Stimulated activated CD4-positive, alpha-beta T cell treated with anti-CD3 and anti-CD28 coated beads, Interleukin-4, amount 100 ng/mL, for 48 hours (primary cell): ENCODE results near the gene CERS1.

Experiments used
- DNase-seq, 2 donors: peaks; one replicate each; pipeline ENCODE4 v3.0.0-alpha.2; 2020; ENCODE audit warnings: low read depth in 2 of 2

The CERS1 gene

DNA sequence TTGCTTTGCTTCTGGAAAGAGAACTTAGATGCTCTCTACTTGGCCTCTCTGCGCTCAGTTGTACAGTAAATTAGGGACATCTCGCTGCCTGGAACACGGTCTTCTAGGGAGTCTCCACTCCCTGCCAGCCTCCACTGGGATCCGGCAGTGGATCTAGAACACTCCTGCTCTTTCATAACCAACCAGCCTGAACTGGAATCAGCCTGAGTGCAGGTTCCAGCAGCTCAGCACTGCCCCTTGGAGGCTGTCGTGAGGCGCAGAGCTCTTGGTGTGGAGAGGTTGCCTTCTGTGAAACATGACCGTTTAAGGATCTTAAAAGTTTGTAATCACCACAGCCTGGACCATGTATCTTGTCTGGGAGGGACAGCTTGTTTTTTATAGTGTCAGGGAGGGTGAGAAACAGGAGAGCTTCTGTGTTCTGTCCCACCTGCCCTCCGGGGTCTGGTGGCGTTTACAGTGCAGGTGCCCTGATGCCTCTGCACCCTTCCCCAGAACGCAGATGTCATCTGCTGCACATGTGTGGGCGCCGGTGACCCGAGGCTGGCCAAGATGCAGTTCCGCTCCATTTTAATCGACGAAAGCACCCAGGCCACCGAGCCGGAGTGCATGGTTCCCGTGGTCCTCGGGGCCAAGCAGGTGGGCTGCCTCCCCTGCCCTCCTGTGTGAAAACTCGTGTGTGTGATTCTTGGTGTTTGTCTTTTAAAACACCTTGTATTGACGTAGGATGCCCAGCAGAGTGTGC, 39.4 kb downstream of the CERS1 start:
- no peak for DNase-seq

DNA sequence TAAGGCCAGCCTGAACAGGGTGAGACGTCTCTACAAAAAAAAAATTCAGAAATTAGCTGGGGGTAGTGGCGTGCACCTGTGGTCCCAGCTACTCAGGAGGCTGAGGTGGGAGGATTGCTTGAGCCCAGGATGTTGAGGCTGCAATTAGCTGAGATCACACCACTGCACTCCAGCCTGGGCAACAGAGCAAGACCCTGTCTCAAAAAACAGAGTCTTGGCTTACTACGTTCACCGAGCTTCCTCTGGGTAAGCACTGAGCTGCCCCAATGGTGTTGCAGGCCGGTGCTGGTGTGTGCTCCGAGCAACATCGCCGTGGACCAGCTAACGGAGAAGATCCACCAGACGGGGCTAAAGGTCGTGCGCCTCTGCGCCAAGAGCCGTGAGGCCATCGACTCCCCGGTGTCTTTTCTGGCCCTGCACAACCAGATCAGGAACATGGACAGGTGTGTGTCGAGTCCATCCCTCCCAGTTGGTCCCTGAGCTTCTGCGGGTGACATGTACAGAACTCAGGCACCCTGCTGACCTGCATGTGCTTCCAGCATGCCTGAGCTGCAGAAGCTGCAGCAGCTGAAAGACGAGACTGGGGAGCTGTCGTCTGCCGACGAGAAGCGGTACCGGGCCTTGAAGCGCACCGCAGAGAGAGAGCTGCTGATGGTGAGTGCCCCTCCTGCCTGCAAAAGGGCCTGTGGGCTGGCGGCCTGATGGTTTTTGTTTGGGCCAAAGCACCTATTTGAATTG, 40.1 kb downstream of the CERS1 start:
- DNase-seq, result no peak

DNA sequence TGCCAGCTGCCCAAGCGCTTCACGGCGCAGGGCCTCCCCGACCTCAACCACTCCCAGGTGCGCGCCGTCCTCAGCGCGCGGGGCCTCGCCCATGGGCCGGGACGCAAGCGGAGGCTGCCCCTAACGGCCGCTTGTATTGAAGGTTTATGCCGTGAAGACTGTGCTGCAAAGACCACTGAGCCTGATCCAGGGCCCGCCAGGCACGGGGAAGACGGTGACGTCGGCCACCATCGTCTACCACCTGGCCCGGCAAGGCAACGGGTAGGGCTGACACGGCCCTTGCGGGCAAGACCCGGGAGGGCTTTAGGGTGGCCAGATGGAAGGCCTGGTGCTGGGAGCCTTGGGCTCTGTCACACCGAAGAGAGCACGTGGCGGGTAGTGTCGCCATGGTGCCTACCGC, 41.0 kb downstream of the CERS1 start:
- no peak for DNase-seq

DNA sequence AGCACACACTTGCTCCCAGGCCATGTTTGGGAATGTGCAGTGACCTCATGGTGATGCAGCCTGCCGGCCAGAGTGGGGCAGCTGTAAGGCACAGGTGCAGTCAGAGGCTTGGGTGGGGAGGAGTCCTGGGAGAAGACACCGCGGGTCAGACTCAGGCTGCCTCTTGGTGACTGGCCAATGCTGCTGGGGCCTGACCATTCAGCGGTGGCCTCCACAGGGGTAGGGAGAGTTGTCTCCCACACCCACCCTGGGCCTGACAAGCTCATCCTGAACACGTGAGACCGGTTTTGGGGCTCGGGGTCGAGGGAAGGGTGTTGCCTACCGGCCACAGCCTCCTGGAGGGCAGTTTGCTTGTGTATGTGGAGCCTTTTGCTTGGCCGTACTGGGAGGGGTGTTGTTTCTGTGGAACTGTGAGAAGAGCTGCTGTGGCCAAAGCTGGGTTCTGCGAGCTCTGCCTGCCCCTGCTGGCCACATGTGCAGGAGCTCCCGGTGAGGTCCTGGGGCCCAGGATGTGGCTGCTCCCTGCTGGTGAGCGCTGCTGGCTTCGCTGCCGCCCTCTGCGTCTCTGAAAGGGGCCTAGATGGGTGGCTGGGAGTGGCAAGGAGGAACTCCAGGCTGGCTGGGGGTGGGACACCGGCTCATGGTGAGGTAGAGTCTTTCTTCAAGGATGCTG, 42.1 kb downstream of the CERS1 start:
- no peak for DNase-seq

DNA sequence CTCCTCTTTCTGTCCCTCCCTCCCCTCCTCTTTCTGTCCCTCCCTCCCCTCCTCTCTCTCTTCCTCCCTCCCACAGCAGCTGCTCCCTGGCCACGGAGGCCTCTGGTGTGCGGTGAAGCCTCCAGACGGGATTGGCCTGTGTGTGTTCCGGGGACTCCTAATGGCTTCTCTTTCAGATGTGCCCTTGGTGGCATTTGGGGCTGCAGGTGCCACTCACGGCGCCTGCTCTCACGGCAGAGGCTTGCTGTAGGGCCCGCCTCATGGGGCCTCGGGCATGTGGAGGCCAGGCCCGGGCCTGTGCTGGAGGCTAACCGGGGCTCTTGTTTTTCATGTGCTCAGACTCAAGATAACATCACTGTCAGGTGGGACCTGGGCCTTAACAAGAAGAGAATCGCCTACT, 43.3 kb downstream of the CERS1 start:
- no peak for DNase-seq

DNA sequence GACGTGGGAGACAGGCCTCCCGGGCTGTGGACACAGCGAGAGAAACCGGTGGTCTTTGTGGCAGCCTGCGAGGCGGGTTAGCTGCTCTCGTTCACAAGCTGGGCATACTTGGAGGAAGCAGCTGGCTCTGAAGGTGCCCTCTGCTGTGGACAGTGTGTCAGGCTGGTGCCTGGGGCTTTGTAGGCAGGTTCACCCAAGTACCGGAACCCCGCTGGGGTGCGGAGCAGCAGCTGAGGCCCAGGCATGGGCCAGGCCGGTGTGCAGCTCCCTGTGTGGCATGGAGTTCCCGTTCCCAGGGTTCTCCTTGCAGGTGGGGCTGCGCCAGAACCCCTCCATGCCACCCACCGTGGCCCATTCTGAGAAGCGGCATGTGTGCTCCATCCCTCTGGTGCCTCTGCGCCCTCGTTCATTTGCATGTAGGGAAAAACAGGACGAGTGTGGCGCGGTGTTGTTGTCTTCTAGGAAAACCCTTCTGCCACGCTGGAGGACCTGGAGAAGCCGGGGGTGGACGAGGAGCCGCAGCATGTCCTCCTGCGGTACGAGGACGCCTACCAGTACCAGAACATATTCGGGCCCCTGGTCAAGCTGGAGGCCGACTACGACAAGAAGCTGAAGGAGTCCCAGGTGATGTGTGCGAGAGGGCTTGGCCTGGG, 44.2 kb downstream of the CERS1 start:
- no peak for DNase-seq

DNA sequence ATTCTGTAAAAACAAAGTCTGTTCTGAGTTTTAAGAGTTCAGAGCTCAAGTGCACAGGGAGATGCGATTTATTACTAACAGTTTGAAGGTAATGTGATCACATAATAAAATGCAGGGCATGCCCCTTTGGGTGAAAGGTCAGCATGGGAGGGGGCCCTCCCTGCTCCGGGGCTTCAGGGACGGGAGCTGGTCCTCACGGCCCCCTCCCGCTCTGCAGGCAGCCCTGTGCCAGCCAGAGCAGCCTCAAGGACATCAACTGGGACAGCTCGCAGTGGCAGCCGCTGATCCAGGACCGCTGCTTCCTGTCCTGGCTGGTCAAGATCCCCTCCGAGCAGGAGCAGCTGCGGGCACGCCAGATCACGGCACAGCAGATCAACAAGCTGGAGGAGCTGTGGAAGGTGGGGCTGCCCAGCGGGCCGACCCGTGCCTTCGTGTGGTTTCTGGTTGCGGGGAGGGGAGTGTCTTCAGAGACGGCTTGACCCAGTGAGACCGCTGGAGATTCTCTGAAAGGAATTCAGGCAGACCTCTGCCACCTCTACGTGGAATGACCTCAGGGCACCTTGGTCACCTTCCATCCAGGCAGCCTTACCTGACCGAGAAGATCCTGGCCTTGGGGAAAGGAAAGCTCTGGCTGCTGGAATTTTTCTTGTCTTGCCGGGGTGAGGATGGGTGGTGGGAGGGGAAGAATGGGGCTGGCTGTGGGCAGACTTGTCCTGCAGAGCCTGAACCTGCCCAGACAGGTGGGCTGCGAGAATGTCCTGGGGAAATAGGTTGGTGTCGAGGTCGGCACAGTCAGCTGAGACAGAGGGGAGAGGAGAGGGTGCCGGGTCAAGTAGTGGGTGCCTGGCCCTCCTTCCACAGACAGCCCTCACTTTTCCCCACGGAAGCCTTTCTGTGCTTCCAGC, 45.2 kb downstream of the CERS1 start:
- DNase-seq, result no peak

DNA sequence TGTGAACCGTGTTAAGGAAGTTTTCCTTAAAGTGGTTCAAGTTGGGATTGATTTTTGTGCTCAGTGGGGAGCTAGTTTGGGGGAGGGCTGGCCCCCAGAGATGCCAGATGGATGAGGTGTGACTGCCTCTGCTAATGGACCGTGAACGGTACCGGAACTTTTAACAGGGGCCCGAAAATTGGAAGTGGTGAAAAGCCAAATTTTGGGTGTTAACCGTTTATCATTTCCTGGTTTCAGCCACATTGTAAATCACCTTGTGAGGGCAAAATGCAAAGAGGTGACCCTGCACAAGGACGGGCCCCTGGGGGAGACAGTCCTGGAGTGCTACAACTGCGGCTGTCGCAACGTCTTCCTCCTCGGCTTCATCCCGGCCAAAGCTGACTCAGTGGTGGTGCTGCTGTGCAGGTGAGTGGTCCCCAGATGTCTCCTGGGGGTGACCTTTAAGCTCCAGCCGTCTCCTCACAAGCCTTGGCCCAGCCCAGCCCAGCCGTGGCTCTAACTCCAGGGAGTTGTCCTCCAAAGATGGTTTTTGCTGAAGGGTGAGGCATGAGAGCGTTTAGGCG, 46.0 kb downstream of the CERS1 start:
- no peak for DNase-seq

DNA sequence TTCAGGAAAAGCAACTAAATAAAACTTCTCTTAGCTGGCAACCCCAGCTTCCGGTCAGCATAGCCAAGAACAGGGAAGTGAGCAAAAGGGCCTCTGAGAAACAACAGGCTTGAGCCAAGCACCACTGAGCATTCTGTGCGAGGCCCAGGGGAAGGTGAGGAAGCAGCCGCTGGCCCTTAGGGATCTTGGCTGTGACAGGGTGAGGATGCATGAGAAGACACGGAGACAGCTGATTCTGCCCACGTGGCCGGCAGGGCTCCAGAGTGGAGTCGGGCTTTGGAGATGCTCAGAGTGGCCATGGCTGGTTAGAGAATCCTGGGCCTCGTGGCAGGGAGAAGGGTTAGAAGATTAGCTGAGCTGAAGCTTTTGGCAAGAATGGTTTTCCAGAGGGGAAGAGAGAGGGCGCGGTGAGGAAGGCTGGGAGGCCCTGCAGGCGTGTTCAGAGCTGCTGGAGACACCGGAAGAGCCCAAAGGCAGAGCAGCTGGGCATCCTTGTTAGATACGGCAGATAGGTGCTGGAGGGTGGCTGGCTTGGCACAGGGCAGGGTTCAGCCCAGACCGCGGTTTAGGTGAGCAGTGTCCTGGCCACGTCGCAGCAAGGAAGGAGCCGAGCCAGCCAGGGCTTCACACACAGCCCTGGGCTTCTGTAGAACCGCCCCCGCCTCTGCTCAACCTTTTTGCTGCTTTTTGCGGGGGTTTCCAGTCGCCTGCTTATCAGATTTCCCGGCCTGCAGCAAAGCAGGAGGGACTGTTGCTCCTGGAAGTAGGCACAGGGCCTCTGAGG, 46.9 kb downstream of the CERS1 start:
- DNase-seq, result peak in 1 of 2 donors; percentile 38

DNA sequence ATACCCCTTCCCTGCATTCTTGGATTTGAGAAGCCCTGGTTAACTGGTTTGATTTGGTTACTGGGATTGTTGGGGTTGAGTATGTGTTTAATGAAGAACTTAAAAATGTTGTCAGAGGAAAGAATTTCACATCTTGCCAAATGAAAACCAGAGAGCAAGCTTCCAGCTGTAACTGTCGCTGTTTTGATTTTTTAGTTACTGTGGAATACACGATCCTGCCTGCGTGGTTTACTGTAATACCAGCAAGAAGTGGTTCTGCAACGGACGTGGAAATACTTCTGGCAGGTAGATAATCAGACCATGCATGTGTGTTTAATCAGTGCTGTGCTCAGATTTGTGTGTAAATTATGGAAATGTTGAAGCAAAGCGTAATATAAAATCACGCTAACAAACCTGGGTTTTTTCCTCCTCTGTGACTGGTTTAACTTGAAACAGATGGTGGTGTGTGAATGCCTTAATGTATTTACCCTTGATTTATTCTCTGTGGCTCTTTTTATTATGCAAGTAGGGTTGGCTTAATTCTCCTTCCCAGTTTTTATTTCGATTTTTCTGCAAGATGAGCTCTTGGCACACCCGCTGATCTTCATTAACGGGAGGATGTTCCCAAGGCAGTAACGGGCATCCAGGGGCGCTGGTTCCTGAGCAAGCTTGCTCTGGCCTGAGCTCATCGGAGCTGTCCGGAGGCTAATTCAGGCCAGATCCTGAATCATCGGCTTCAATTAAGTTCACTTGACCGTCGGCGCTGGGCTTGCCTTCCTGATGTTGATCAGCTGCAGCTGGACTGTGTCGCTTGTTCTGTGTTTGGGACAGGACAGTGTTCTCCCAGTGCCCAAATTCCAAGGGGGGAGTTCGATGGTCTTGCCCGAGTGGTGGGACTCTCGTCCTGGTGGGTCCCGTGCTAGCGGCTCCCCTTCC, 48.2 kb downstream of the CERS1 start:
- no peak for DNase-seq

DNA sequence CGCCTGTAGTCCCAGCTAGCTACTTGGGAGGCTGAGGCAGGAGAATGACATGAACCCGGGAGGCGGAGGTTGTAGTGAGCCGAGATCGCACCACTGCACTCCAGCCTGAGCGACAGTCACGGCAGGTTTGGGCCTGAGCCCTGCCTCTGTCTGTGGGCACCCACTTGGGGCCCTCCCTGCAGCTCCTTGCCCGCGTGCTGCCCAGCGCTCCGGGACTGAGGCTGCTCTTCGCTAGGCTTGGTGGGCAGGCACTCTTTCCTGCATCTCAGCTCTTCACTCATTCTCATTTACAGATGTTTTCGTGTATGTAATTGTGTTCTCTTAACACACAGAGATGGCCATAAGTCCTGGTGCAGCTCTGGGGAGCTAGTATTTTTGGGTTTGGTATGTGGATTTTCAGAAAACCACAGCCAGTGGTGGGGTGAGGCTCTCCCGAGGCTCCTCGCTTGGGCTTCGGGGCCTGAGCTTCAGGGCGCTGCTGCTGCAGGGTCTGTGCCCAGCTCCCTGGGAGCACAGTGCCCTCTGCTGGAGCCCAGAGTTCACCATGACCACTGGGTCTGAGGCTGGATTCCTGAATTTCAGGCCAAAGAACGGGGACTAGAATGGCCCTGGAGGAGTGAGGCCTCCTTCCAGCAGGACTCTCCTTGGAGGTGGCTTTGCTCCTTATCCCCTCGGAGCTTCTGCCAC, 49.0 kb downstream of the CERS1 start:
- peak; percentile 53 to 57 for DNase-seq

DNA sequence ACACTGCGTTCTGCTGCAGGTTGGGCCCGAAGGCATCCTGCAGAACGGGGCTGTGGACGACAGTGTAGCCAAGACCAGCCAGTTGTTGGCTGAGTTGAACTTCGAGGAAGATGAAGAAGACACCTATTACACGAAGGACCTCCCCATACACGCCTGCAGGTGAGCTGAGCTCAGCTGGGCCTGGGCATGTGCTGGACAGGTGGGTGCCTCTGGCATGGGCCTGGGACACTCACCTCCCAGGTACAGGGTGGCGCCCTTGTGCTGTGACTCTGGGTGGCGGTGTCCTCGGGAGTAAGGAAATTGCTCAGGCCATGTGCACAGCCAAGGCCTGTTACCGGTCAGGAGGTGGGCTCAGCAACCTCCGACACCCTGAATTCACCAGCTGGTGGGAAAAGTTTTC, 50.0 kb downstream of the CERS1 start:
- no peak for DNase-seq

DNA sequence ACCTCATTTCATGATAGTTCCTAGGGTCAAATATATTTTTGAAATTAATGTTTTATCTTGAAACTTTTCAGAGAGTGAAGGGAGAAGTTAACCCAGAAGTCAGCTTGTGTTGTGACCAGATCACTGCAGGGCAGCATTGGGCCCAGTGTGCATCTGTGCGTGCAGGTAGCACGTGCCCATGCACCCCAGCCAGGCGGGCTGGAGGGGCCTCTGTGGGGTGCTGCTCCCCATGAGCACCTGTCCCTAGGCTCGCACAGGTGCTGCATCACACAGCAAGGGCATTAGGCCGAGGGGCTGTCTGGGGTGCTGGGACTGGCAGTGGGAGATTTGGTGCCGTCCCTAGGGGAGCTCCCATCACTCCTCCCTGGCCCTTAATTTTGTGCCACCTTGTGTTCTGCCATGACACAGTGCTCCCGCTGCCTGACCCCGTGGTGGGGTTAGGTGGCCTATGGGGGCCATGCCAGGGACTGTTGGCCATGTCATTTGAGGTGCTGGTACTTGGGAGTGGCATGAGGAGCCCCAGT, 51.1 kb downstream of the CERS1 start:
- DNase-seq, result no peak

DNA sequence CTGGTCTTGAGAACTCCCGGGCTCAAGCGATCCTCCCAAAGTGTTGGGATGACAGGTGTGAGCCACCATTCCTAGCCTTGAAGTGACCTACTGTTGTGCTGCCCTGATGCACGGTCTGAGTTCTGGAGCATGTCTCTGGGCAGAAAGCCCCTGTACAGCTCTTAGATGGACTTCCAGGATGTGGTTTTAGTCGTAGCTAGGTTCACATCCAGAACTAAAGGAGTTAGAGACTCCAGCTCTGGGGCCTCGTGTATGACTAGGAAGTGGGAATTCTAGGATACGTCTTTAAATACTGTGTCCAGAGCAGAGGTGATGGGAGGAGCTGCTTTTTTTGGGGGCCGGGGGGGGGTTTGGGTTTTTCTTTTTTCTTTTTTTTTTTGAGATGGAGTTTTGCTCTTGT, 52.0 kb downstream of the CERS1 start:
- no peak for DNase-seq

DNA sequence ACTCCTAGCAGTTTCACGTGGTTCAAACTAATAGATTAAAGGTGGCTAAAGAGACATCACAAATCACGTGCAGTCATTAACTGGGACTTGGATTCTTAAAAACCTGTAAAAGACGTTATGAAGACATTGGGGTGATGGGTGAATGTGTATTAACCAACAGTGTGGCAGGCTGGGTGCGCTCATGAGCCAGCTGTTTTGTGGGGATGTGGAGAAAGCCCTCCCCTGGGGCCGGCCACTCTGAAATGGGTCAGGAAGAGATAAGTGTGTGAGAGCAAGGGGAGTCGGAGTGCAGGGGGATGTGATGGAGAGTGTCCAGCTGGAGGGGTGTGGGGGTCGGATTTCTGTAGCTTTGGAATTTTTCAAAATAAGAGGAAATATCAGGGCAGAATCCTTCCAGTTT, 53.8 kb downstream of the CERS1 start:
- no peak for DNase-seq

DNA sequence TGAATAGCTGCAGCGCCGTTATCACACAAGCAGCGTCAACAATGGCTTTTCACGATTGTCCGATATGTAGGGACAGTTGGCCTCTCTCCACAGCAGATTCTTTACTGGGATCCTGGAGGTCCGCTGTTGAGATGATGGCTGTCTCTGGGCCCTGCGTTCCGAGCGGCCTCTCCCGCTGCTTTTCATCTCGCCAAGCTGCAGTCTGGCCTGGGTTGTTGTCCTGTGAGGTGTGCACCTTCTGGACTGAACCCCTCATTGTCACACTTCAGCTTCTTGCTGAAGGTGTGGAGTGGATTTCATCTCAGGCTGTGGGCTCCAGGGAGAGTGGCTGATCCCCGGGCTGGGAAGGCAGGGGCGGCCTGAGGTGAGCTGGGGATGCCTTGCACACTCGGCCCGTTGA, 54.6 kb downstream of the CERS1 start:
- DNase-seq, result no peak

DNA sequence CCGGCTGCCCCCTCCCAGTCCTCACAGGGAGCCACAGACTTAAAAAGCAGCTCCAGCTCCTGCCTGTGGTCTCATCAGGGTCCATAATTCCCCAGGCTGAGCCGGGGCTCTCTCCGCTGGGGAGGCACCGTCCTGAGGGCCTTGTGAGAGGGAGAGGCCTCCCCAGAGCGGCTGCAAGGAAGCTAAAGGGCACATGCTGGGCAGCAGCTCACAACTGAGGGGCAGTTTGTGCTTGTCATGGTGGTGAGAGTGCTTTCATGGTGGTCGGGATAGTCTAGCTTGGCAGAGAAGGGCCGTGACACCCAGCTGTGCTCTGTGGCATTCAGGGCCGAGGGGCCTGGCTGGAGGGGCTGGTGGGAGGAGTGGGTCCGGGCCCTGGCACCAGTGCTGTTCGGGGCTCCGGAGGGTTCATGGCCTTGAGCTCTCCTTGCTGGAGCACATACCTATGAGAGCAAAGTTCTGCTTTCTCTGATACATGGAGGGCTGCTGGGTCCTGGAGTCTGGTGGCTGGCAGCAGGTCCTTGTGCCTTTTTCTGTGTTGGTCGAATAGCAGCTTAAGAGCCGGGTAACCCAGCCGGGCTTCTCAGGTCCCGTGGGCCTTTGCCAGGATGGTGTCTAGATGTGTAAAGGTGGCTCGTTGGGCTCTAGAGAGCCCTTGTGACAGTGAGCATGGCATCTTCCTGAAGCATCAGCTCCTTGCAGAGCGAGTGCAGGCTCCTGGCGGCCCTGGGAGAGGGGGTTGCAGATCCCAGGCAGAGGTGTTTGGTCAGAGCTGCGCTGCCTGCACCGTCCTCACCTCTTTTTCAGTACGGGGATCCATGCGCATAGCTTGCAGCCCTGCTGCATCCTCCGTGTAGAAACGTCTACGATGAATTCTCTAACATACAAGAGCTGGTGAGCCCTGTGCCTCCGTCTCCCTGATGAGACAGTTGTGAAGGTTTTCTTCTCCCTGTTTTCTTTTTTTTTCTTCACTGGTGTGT, 55.4 kb downstream of the CERS1 start:
- no peak for DNase-seq
